Suppressor macrophage treated with lipopolysaccharide for 1 hour (primary cell): ENCODE results near the gene SVIL.
"Not testable (repeated sequence)": the region's sequence is repeated elsewhere in the genome, so short reads cannot be mapped to it uniquely, and the experiment has no call there.

Experiments
- DNase-seq, 3 donors: peaks; one replicate each; pipeline ENCODE4 v3.0.0-alpha.2; 2020 to 2022

SVIL gene

DNA sequence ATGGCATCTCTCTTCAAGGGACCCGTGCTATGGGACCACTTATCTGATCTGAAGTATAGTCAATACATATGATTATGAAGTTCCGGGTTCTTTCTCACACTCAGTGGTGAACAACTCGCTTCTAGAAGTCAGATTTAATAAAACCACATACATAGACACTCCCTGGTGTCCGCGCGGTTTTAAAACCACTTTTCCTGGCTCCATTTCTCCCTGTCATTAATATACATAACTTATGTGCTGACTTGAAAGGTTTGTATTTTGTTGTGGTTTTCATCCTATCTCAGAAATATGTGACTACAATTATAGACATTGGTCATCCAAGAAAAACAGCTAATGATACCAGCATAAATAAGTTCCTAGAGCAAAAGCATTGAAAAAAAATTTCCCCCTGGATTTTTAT, 34.0 kb downstream of the SVIL start:
- DNase-seq: no peak

DNA sequence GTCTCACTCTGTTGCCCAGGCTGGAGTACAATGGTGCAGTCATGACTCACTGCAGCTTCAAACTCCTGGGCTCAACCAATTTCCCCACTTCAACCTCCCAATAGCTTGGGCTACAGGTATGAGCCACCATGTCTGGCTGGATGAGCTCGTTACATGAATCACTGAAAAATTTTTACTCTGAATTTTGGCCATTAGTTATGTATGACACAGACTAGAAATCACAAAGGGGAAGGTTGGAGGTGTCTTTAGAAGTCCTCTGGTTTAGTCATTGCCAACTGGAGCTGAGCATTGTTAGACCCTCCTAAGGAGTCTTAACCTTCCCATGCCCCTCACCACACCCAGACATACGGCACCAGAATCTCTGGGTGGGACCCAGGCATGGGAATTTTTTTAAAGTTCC, 34.7 kb downstream of the SVIL start:
- peak; percentile 12 to 72 (median 47) for DNase-seq

- DNase-seq: no peak
These were observed 35.9 kb downstream of the SVIL start for GRCh38 chr10:29598851-29599311.

DNA sequence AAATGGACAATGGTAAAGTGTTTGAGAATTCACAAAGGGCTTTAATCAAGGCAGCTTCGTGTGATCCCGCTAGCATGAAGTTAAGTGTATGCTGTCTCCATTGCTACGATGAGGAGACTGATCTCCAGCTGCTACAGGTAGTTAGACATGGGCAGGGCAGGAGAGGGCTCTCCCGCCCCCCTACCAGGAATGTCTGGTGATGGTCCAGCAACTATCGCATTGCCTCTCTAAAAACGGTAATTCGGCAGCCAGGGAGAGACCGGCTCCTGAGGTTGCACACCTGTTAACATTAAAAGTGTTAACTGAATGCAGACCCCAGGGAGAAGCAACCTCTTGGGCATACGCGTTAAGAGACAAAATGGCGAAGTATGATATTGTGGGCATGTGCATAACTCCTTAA, 37.9 kb downstream of the SVIL start:
- DNase-seq: no peak

DNA sequence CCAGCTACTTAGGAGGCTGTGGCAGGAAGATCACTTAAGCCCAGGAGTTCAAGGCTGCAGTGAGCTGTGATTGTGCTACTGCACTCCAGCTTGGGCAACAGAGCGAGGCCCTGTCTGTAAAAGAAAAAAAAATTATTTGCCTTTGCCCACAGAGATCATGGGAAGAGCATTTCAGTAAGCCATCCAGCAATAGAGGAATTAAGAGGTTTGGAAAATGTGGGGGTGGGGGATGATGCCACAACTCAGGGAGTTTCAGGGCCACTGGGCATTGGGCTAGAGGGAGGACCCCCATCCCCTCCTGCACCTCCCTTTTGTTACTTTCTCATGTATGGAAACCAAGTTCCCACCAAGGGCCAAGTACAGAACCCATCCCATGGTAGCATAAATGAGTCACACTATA, 38.4 kb downstream of the SVIL start:
- peak in 1 of 3 donors; percentile 46 for DNase-seq

DNA sequence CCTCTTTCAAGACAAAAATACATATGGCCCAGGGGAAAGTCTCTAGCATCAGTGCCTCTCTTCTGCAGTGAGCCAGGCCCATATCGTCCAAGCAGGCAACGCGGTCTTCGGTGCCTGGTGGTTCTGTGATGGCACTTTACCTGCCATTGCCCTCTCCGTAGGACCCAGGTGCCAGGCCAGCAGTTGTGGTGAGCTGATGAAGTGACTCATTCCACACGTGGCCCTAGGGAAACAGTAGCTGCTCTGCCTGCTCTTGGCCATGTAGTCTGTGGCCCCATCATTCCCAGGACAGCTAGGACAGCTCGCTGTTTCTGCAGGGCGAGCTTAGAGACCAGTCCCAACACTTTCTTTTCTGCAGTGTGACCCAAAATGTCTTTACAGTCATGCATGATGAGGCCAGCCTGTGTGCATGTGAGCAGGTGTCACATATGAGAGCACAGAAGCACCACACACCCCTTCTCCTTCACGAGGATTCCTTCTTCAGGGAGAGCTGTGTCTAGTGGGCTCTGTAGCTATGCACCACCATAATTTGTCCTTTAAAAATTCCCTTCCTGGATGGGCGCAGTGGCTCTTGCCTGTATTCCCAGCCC, 39.0 kb downstream of the SVIL start:
- no peak for DNase-seq

DNA sequence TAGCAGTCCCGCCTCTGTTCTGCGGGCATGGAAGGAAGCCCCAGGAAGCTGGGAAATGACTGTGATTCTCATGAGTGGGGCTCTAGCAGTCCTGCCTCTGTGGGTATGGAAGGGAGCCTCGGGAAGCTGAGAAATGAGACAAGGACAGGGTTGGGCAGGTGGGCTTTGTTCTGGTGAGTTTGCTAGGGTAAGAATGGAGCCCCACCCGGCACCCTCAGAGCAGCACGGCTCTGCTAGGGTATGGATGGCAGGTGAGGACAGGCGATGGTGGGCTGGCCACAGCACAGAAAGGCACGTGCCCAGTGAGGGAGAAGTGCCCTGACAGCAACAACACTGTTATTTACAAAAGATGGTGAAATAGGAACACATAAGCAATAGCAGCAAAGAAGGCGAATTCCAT, 39.6 kb downstream of the SVIL start:
- DNase-seq: no peak

DNA sequence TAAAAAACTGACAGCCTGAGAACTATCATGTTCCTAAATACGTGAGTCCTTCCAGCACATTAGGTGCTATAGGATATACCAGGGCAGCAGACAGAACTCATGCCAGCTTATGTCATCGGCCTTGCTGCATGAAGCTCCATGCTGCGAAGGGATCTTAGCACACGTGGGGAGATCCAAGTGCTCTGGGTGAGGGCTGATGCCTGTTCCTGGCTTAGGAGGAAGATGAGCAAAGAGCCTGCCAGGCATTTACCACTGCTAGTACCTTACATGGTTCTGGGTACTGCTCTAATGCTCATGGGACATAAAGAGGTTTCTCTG, 43.2 kb downstream of the SVIL start:
- DNase-seq: no peak

DNA sequence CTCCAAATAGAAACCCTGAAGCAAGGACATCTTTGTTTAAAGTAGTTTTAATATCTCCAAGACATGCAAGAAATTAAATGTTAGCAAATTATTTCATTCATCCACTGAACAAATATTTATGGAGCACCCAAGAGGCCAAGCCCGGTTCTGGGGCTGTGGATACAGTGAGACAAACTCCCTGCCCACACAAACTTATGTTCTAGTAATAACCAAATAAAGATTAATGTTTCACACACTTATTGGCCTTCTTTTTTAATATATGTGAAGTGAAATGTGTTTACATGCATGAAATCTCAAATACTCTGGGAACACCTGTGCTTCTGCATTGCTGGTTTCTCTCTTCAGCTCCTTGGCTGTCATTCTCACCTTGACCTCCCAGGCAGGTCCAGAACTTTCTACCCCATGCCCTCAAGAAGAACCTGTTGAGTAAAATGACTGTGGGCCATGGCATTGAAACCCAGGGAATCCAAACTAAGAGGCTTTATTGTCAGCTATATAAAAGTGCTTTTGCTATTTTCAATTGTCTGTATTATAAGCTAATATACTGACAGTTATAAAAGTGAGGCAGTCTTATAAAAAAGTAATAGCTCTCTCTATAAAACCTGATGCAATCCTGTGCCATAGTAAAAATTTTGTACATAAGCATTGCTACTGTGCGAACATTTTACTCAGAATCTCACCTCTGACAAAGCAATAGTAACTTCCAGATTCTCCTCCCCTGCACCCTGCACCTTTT, 43.7 kb downstream of the SVIL start:
- no peak for DNase-seq

GRCh38 chr10:29588629-29589421, 45.9 kb downstream of the SVIL start:
- DNase-seq: peak; percentile 51 to 82 (median 60)

GRCh38 chr10:29587750-29588628, 46.8 kb downstream of the SVIL start:
- DNase-seq: peak in 1 of 3 donors; percentile 28

- DNase-seq: not testable (repeated sequence)
These were observed 47.5 kb downstream of the SVIL start for GRCh38 chr10:29587102-29587749.

GRCh38 chr10:29586509-29586908, 48.3 kb downstream of the SVIL start:
- no peak for DNase-seq

- no peak for DNase-seq
These were observed 49.2 kb downstream of the SVIL start for GRCh38 chr10:29585488-29585976.

GRCh38 chr10:29584436-29584835, 50.3 kb downstream of the SVIL start:
- no peak for DNase-seq

GRCh38 chr10:29583674-29584073, 51.1 kb downstream of the SVIL start:
- DNase-seq: no peak

DNA sequence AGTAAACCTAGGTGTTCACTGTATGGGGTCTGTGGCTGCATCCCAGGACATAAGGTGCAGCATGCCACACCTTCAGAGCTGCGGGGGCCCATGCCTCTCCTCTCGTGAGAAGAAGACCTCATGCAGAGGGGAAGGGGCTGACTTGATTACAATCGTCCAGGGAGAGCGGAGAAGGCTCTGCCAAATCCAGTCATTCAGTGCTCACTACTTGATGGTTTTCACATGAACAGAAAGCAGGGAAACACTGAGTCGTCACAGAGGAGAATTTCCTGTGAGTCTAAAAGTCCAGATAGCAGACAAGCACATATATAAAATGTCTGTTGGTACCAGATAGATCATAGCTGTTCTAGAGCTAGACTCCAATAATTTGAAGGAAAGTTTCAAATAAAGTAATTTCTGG, 52.0 kb downstream of the SVIL start:
- DNase-seq: peak in 2 of 3 donors; percentile 23 to 29

- no peak for DNase-seq
These were observed 55.3 kb downstream of the SVIL start for GRCh38 chr10:29579455-29579970.

GRCh38 chr10:29578457-29578856, 56.3 kb downstream of the SVIL start:
- DNase-seq: no peak

- no peak for DNase-seq
These were observed 58.1 kb downstream of the SVIL start for GRCh38 chr10:29576681-29577080.

DNA sequence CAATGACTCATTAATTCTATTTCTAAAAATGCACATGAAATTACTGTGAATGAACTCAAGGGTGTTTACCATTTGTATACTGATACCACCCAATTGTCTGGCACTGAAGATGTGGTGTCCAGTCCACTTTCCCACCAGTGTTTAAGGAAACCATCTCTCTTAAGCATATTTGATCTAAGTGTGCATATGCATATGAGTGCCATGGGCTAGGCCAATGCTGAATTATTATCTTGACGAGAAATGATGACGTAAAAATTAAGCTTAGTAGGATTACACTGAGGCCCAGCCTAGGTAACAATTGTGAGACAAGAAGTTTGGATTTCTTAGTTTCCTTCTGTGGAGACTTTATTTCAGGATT, 59.7 kb downstream of the SVIL start:
- DNase-seq: peak in 1 of 3 donors; percentile 17
